HPDE6-E6E7 (cell line): ENCODE data around the gene ABCC10.
"Not testable (repeated sequence)": the region's sequence is repeated elsewhere in the genome, so short reads cannot be mapped to it uniquely, and the experiment has no call there.

ENCODE experiments used
- DNase-seq: peaks from one replicate; pipeline ENCODE4 v3.0.0; 2011; ENCODE audit warnings: missing footprints; ENCODE audit errors: extremely low spot score

ABCC10 gene

GRCh38 chr6:43495409-43495941 is 68.1 kb downstream of the ABCC10 start:
- peak; percentile 41 for DNase-seq

DNA sequence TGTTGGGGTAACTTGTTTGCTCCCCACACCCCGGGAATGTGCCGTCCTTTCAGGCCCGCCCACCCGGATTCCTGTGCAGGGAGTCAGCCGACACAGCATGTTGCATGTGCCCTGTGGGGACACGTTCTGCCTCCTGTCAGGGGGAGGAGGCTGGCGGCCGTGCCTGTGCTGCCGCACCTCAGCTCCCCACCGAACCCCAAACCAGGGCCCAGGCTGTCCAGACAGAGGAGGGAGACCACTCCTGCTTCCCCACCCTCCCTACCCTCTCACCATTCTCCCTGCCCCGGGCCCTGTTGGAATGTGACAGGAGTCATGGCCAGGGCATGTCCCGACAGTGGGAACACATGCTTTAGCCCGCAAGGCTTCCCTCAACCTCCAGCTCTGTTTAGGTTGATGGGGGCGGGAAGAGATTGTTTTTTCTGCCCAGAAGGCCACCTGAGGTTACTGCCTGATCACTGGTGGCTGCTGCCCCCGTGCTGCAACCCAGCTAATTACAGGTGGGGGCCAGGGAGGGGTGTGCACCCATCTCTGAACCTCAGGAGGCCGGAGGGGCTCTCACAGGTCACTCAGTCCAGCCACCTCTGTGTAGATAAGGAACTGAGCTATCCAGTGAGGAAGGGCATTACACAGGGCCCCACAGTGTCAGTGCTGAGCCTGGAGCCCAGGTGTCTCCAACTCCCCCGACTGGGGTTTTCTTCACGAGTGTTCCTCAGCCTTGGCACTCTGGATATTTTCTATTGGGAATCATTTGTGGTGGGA is 69.2 kb downstream of the ABCC10 start:
- peak; percentile 93 for DNase-seq

DNA sequence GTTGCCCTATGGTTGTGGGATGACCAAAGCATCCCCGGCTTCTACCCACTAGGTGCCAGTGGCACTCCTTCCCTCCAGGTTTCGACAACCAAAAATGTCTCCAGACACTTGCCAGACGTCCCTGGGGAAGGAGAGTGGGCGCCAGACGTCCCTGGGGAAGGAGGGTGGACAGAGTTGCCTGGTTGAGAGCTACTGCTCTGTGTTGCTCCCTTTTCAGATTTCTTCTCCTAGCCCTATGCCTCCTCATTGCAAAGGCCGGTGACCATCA is 69.7 kb downstream of the ABCC10 start:
- DNase-seq: no peak

GRCh38 chr6:43497689-43498088 is 70.3 kb downstream of the ABCC10 start:
- DNase-seq: no peak

GRCh38 chr6:43498291-43498690 is 71.0 kb downstream of the ABCC10 start:
- DNase-seq: not testable (repeated sequence)

DNA sequence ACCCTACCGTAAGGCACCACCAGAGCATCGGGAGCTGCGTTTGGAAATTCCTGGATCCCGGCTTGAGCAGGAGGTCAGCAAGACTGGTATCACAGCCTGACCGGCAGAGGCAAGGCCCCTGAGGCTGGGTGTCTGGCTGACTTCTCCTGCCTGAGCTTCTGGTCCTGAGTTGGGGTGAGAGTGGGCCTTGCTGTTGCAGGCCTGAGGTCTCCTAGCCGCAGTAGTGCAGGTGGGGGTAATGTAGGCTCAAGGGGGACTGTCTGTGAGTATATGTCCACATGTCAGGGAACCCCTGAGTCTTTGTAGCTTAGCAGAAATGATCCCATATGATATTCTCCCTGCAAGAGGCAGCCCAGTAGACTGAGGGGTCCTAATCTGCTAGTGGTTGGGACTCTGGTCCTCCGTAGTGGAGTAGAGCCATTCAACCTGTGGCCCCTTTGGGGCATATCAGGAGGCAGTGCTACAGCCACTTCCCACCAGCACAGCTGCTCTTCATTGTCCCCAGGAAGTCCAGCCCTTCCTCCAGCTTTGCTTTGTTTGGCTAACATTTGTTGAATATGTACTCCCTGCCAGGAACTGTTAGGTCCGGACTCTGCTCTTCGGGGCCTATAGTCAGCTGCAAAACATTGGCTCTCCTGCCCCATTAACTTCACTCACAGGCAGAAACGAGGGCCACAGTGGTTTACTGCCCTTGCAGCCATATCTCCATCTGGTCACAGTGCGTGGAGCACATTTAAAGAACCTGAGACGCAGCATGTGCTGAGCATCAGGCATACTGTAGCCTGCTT is 71.9 kb downstream of the ABCC10 start:
- DNase-seq: no peak
